K562 (cell line): Measurements from ENCODE around the gene HDAC6. TPM values are rescaled to one million over a fixed set of nuclear protein-coding genes. Genes with fewer than 3 reads are reported as not detected.

Source experiments
- ATAC-seq: fragments of 200-7000 bp; cut with Tn5 transposase; 3 replicates; pipeline ENCODE4 v1.9.1; 2020; ENCODE audit warnings: moderate library complexity
- Bru-seq: library from RNA; stranded (reverse); fragments of 400-500 nt; gene quantifications from one replicate; lab custom pipeline; 2021; lab: Mats Ljungman, UMichigan
- BruChase-seq, 2 experiments: library from RNA; stranded (reverse); fragments of 400-500 nt; gene quantifications; one replicate each; lab custom pipeline; 2021; lab: Mats Ljungman, UMichigan
- BruUV-seq: library from RNA; stranded (reverse); fragments of 400-500 nt; replicated peaks from 2 replicates; lab custom pipeline; 2021; lab: Mats Ljungman, UMichigan
- CTCF ChIA-PET: fragments of 300-600 bp; formaldehyde crosslinking; extraction: SDS; loops from one replicate; lab custom pipeline; 2021; ENCODE audit warnings: low intra/inter-chr PET ratio; lab: Yijun Ruan, JAX
- POLR2A ChIA-PET: fragments of 300-600, 350-650 bp; sonication (Branson Sonifier 250); formaldehyde crosslinking; extraction: SDS; loops from one replicate; lab custom pipeline; 2021; ENCODE audit warnings: antibody characterized with exemption, inconsistent platforms; lab: Yijun Ruan, JAX
- DNase-seq, 4 experiments: peaks; one replicate each; pipeline versions ENCODE4 v3.0.0 to v3.0.0-alpha.2; 2011 to 2018; ENCODE audit warnings: low spot score in 3 of 4, mixed read lengths in 3 of 4; ENCODE audit errors: extremely low read depth in 1 of 4
- FAIRE-seq: peaks from 2 replicates; lab custom pipeline; 2011; peaks lifted over from hg19 to GRCh38; lab: Jason Lieb, UNC
- H2AFZ ChIP-seq: 2 replicates; pipeline ENCODE4 v1.6.0; 2011; ENCODE audit warnings: low read depth, low read length, control low read depth, inconsistent platforms
- H3K27ac ChIP-seq: fragments of 200-600 bp; 3 replicates; pipeline ENCODE4 v1.8.0; 2011; ENCODE audit warnings: low read depth, mild to moderate bottlenecking, control low read depth, inconsistent platforms, low read length, moderate library complexity, mixed read lengths; ENCODE audit errors: extremely low read depth
- H3K27me3 ChIP-seq, 2 experiments: fragments of 300-600 bp in 1 of 2; 2 replicates in 1 of 2; 3 replicates in 1 of 2; pipeline versions ENCODE4 v1.6.0 to v1.8.0; 2011; ENCODE audit warnings: inconsistent platforms in 2 of 2, low read length in 2 of 2, mild to moderate bottlenecking in 1 of 2, mixed read lengths in 1 of 2, moderate library complexity in 1 of 2; ENCODE audit not compliant: control insufficient read depth in 2 of 2, insufficient read depth in 2 of 2
- H3K36me3 ChIP-seq: fragments of 300-600 bp; 3 replicates; pipeline ENCODE4 v1.8.0; 2011; ENCODE audit warnings: mild to moderate bottlenecking, low read length, inconsistent platforms; ENCODE audit not compliant: control insufficient read depth, insufficient read depth
- H3K4me1 ChIP-seq, 2 experiments: fragments of 200-600 bp in 1 of 2; replicated peaks in 1 of 2; 2 replicates in 1 of 2; 3 replicates in 1 of 2; pipeline versions ENCODE4 v1.5.1 to v1.8.0; 2011; ENCODE audit warnings: inconsistent platforms in 2 of 2, low read length in 2 of 2, mild to moderate bottlenecking in 1 of 2, mixed read lengths in 1 of 2, moderate library complexity in 1 of 2; ENCODE audit not compliant: control insufficient read depth in 2 of 2, insufficient read depth in 2 of 2
- H3K4me2 ChIP-seq: 2 replicates; pipeline ENCODE4 v1.6.1; 2011; ENCODE audit warnings: low read length, control low read depth, inconsistent platforms, mixed read lengths; ENCODE audit not compliant: insufficient read depth
- H3K4me3 ChIP-seq: fragments of 200-600 bp; sonication (generic), shearing (Covaris generic); 2 replicates; pipeline ENCODE4 v1.5.1; 2016; ENCODE audit warnings: control low read depth, inconsistent platforms
- H3K79me2 ChIP-seq: fragments of 200-600 bp; 3 replicates; pipeline ENCODE4 v1.8.0; 2011; ENCODE audit warnings: low read length, inconsistent platforms; ENCODE audit not compliant: control insufficient read depth, insufficient read depth
- H3K9ac ChIP-seq, 2 experiments: 2 replicates each; pipeline versions ENCODE4 v1.6.0 to v1.6.1; 2011; ENCODE audit warnings: low read depth in 2 of 2, low read length in 2 of 2, control low read depth in 1 of 2, inconsistent platforms in 1 of 2, mild to moderate bottlenecking in 1 of 2, mixed read lengths in 1 of 2; ENCODE audit not compliant: insufficient read depth in 1 of 2
- H3K9me1 ChIP-seq: one replicate; pipeline ENCODE4 v1.6.0; 2011; ENCODE audit warnings: inconsistent platforms, mild to moderate bottlenecking, low read length, moderate library complexity; ENCODE audit not compliant: control insufficient read depth, insufficient read depth
- H3K9me3 ChIP-seq: replicated peaks from 2 replicates; pipeline ENCODE4 v1.5.1; 2011; ENCODE audit warnings: low read depth, low read length, inconsistent platforms; ENCODE audit not compliant: control insufficient read depth, insufficient read depth
- H4K20me1 ChIP-seq: replicated peaks from 2 replicates; pipeline ENCODE4 v1.6.1; 2011; ENCODE audit warnings: low read length, inconsistent platforms, mixed read lengths; ENCODE audit not compliant: control insufficient read depth, insufficient read depth
- ARNT ChIP-seq, 2 experiments: fragments of 450-650 bp; IDR thresholded peaks; 2 replicates each; pipeline ENCODE4 v1.6.1; 2016; ENCODE audit warnings: mild to moderate bottlenecking in 1 of 2
- GABPA ChIP-seq: fragments of 200-800 bp; sonication (Bioruptor generic); conservative IDR thresholded peaks from 2 replicates; pipeline ENCODE4 v1.6.1; 2016; ENCODE audit warnings: low read depth, missing genetic modification characterization, missing compliant biosample characterization
- KDM4B ChIP-seq, 2 experiments: fragments of 450-650 bp in 1 of 2; sonication (generic) in 1 of 2; IDR thresholded peaks; 2 replicates each; pipeline ENCODE4 v1.6.1; 2016 to 2017; ENCODE audit warnings: borderline replicate concordance in 2 of 2, antibody characterized with exemption in 1 of 2, low read depth in 1 of 2, mild to moderate bottlenecking in 1 of 2
- MAZ ChIP-seq, 2 experiments: fragments of 450-650 bp in 1 of 2; sonication (generic) in 1 of 2; formaldehyde crosslinking; IDR thresholded peaks in 1 of 2; conservative IDR thresholded peaks in 1 of 2; 2 replicates each; pipeline versions ENCODE4 v1.4.0 to v1.5.0; 2020; ENCODE audit warnings: mild to moderate bottlenecking in 1 of 2, missing genetic modification reagents in 1 of 2
- MYNN ChIP-seq, 2 experiments: sonication (generic); formaldehyde crosslinking in 1 of 2; IDR thresholded peaks; 2 replicates each; pipeline versions ENCODE4 v1.5.0 to v1.6.1; 2016 to 2020; ENCODE audit warnings: antibody characterized with exemption in 1 of 2, missing genetic modification reagents in 1 of 2
- NBN ChIP-seq: fragments of 450-650 bp; IDR thresholded peaks from 2 replicates; pipeline ENCODE4 v1.6.1; 2016; ENCODE audit warnings: low read depth, mild to moderate bottlenecking
- NCOA4 ChIP-seq: fragments of 450-650 bp; IDR thresholded peaks from 2 replicates; pipeline ENCODE4 v1.6.1; 2018; ENCODE audit warnings: mild to moderate bottlenecking; ENCODE audit not compliant: partially characterized antibody
- PHB ChIP-seq: fragments of 250-450 bp; sonication (Bioruptor Pico); IDR thresholded peaks from 2 replicates; pipeline ENCODE4 v1.5.0; 2021
- SMARCA5 ChIP-seq: fragments of 450-650 bp; IDR thresholded peaks from 2 replicates; pipeline ENCODE4 v1.6.1; 2016
- SNRNP70 ChIP-seq: fragments of 200-400 bp; formaldehyde crosslinking; optimal IDR thresholded peaks from 2 replicates; pipeline ENCODE3; 2017; ENCODE audit warnings: low read depth, low read length
- ZNF143 ChIP-seq: sonication (generic); formaldehyde crosslinking; IDR thresholded peaks from 2 replicates; pipeline ENCODE4 v1.9.0; 2022; ENCODE audit warnings: mild to moderate bottlenecking, missing genetic modification reagents
- ZNF311 ChIP-seq: fragments of 250-450 bp; sonication (Bioruptor Pico); IDR thresholded peaks from 2 replicates; pipeline ENCODE4 v1.4.0; 2020; ENCODE audit warnings: mild to moderate bottlenecking, moderate library complexity
- ZSCAN32 ChIP-seq: fragments of 450-650 bp; formaldehyde crosslinking; IDR thresholded peaks from 2 replicates; pipeline ENCODE4 v1.4.0; 2020; ENCODE audit warnings: mild to moderate bottlenecking, moderate library complexity
- WGBS: fragments of 100-300 bp; shearing (Covaris generic); methylation state at CpG from one replicate; pipeline ENCODE4 v1.1.6; 2016; ENCODE audit warnings: low coverage, mixed read lengths; ENCODE audit not compliant: insufficient coverage; ENCODE audit errors: missing lambda C conversion rate; 5-methylcytosine and 5-hydroxymethylcytosine counted together
- in situ Hi-C: fragments of 300-500 bp; cut with MboI; formaldehyde crosslinking; loops from 4 replicates; pipeline ENCODE4 v1.15.0; 2018; ENCODE audit warnings: inconsistent platforms, mixed read lengths
- intact Hi-C: fragments of 100-400 bp; cut with micrococcal nuclease; formaldehyde crosslinking; loops from 2 replicates; pipeline ENCODE4 v1.14.2; 2022
- long read RNA-seq, 3 experiments: library from polyadenylated mRNA in 2 of 3; library from RNA in 1 of 3; unstranded in 2 of 3; stranded (forward) in 1 of 3; transcript quantifications; one replicate each; pipeline ENCODE4 v2.0.0, GENCODE V29; 2019 to 2022
- polyA minus RNA-seq, 3 experiments: library from RNA; depleted of rRNA, polyadenylated mRNA; stranded (reverse); fragments of >200 nt; gene quantifications; 2 replicates each; pipeline ENCODE4 v1.2.3, GENCODE V29; 2011
- polyA plus RNA-seq, 8 experiments: library from polyadenylated mRNA; depleted of rRNA in 4 of 8; stranded (reverse) in 5 of 8; unstranded in 3 of 8; fragments of >200 nt; fragmentation: Nextera tagmentation in 2 of 8; fragmentation: Illumina TruSeq in 1 of 8; extraction: Ambion mirVana in 2 of 8; extraction: Trizol in 1 of 8; gene quantifications; 2 replicates each; pipeline versions ENCODE4 v1.2.1 to v1.2.3, GENCODE V29; 2011 to 2014; ENCODE audit warnings: inconsistent platforms in 1 of 8, missing spikeins in 1 of 8
- total RNA-seq, 7 experiments: library from RNA; depleted of rRNA in 6 of 7; stranded (reverse); fragments of >200 nt in 6 of 7; fragmentation: Illumina TruSeq in 2 of 7; extraction: Trizol in 2 of 7; gene quantifications; 2 replicates each; pipeline versions ENCODE4 v1.2.1 to v1.2.3, GENCODE V29; 2011 to 2021; ENCODE audit warnings: low replicate concordance in 1 of 7

HDAC6 gene
- total RNA-seq (2011; cell fraction: chromatin; rRNA removed; ENCODE audit: low replicate concordance), result 513 and 751 TPM in 2 replicates
- total RNA-seq (2011; cell fraction: nucleolus; rRNA removed), result 276 and 285 TPM in 2 replicates
- total RNA-seq (2011; cell fraction: nucleoplasm; rRNA removed), result 301 and 344 TPM in 2 replicates
- total RNA-seq (2014; rRNA removed), result 60.0 and 71.2 TPM in 2 replicates
- total RNA-seq (2014; rRNA removed; fragmentation: Illumina TruSeq; extraction: Trizol), result 59.0 and 66.5 TPM in 2 replicates
- 48.9 and 52.3 TPM in 2 replicates for total RNA-seq (2015; rRNA removed; fragmentation: Illumina TruSeq; extraction: Trizol)
- 83.1 and 91.8 TPM in 2 replicates for total RNA-seq (2021)
- 85.5 and 150 TPM in 2 replicates for polyA plus RNA-seq (2011; rRNA removed)
- 63.6 and 65.5 TPM in 2 replicates for polyA plus RNA-seq (2011; cell fraction: cytosol; rRNA removed)
- 776 and 956 TPM in 2 replicates for polyA plus RNA-seq (2011; cell fraction: nucleus; rRNA removed)
- 67.3 and 134 TPM in 2 replicates for polyA plus RNA-seq (2012)
- polyA plus RNA-seq (2014; fragmentation: Illumina TruSeq; extraction: Trizol), result 69.1 and 86.3 TPM in 2 replicates
- polyA plus RNA-seq (2014; fragmentation: Nextera tagmentation; extraction: Ambion mirVana), result 10 to 100 TPM; 29.9 to 31.4 TPM
- polyA plus RNA-seq (2014; rRNA removed), result 86.0 and 101 TPM in 2 replicates
- 49.8 and 78.8 TPM in 2 replicates for polyA minus RNA-seq (2011; rRNA and poly(A)+ RNA removed)
- polyA minus RNA-seq (2011; cell fraction: cytosol; rRNA and poly(A)+ RNA removed), result 37.1 and 39.1 TPM in 2 replicates
- 85.1 and 160 TPM in 2 replicates for polyA minus RNA-seq (2011; cell fraction: nucleus; rRNA and poly(A)+ RNA removed)
- Bru-seq, nascent RNA, result percentile 62 among the genes with signal in this experiment
- percentile 61 among the genes with signal in this experiment for BruChase-seq, experiment 1, labeled RNA remaining after a 2-hour chase
- percentile 67 among the genes with signal in this experiment for BruChase-seq, experiment 2, labeled RNA remaining after a 6-hour chase
- long read RNA-seq, experiment 1, full-length matches to known transcripts, result 41 of 147 reads
- long read RNA-seq, experiment 1, partial matches to known transcripts, result 76 of 147 reads
- long read RNA-seq, experiment 1, other reads (novel, unspliced or antisense), result 30 of 147 reads
- long read RNA-seq, experiment 2, full-length matches to known transcripts, result 3 of 26 reads
- long read RNA-seq, experiment 2, partial matches to known transcripts, result 15 of 26 reads
- long read RNA-seq, experiment 2, other reads (novel, unspliced or antisense), result 8 of 26 reads
- long read RNA-seq, experiment 3, full-length matches to known transcripts, result 4 of 10 reads
- long read RNA-seq, experiment 3, partial matches to known transcripts, result 2 of 10 reads
- long read RNA-seq, experiment 3, other reads (novel, unspliced or antisense), result 4 of 10 reads

DNA sequence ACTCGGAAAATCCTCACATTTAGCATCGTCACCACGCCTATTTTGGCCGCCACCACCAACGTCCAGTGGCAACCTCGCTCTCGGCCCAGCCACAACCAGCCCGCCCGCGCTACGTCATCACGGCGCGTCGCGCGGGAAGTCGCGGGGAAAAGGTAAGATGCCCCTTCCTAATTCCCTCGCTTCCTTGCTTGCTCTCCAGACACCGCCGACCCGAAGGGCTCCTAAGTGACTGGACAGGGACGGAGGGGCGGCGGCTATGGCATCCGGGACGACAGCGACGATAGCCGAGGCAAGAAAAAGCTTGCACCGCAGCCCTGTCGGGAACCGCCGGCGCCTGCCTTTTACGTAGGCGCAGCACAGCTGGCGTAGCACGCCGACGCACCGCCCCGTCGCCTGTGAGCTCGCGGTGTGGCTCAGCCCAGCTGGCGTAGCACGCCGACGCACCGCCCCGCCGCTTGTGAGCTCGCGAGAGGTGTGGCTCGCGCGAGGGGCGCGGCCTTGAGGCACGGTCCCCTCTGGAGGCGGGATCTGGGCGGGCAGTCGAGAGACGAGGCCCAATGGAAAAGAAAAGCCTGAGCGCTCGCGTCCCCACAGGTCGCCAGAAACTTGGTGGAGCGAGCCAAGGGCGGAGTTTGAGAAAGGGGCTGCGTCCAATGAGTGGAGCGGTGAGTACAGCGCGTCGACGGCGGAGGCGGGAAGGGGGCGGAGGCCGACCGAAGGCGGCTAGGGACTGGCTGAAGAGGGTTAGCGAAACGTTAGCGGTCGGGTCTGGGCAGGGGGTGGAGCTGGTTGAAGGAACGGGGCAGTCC lies at the start of gene HDAC6:
HDAC6 (plus strand) TSS at position 788 of the 809 bp plus-strand sequence. CDS start 626 bp downstream, outside the sequence.
- ChIA-PET CTCF (no interaction called here), POLR2A (interaction anchor here (0.6 to 2.0 kb wide), 8 partner anchors 14 to 225 kb away, joined by 3 to 6 read pairs (median 4); partner anchors contain the start of gene SLC35A2)
- peak within 1 kb of the TSS; percentile 99 for H3K27ac ChIP-seq
- no TSS peak for BruUV-seq
- ATAC-seq (peak; percentile 88), FAIRE-seq (peak; percentile 97), DNase-seq (peak; percentile 86 to 99 (median 88))
- H3K9ac ChIP-seq, result peak within 1 kb of the TSS; percentile 97 to 98
- H2AFZ ChIP-seq, result peak within 1 kb of the TSS; percentile 100
- H3K36me3 ChIP-seq, result peaks cover 28% of the 10 kb centered on the region; the same call in 2 of the 3 replicates
- peaks cover 12 to 39% of the 10 kb centered on the region in 2 experiments for H3K4me1 ChIP-seq
- 0% methylated on average over 33 of the region's 89 CpGs for WGBS
- H3K9me3 ChIP-seq, result no peaks in the 10 kb centered on the region
- no peaks in the 10 kb centered on the region for H4K20me1 ChIP-seq
- in situ Hi-C loops, result no loop called here
- H3K79me2 ChIP-seq, result peaks cover 8% of the 10 kb centered on the region
- no peaks in the 10 kb centered on the region for H3K9me1 ChIP-seq
- no peaks in the 10 kb centered on the region for H3K27me3 ChIP-seq
- peak within 1 kb of the TSS; percentile 73 for H3K4me3 ChIP-seq
- peak within 1 kb of the TSS; percentile 93 for H3K4me2 ChIP-seq
- intact Hi-C loops, result loop anchor here (5.0 to 10.0 kb wide), 5 partner anchors 39 to 373 kb away; partner anchors contain the start of genes GLOD5, PLP2, PQBP1 and SUV39H1
- TF ChIP-seq MAZ (CRISPR knock-in tag; conservative IDR thresholded peaks at IDR 0.05 in 1 of 2, IDR thresholded peaks at IDR 0.05 in 1 of 2) (peak in 1 of 2 experiments; percentile 13; a peak in 1 of 4 replicates), GABPA (no peak), ZNF311 (no peak), MYNN (IDR thresholded peaks at IDR 0.05) (no peak), MYNN (CRISPR knock-in tag; IDR thresholded peaks at IDR 0.05) (no peak), ARNT (IDR thresholded peaks at IDR 0.05) (no peak), NBN (peak; percentile 80), PHB (no peak), SMARCA5 (no peak), KDM4B (IDR thresholded peaks at IDR 0.05; ENCODE audit: borderline replicate concordance in 2 of 2, low read depth in 1 of 2) (no peak), ZNF143 (CRISPR knock-in tag) (no peak), ZSCAN32 (CRISPR knock-in tag) (no peak), SNRNP70 (no peak), NCOA4 (no peak)
